ENCODE data around the gene ERF.

Gene ERF

DNA sequence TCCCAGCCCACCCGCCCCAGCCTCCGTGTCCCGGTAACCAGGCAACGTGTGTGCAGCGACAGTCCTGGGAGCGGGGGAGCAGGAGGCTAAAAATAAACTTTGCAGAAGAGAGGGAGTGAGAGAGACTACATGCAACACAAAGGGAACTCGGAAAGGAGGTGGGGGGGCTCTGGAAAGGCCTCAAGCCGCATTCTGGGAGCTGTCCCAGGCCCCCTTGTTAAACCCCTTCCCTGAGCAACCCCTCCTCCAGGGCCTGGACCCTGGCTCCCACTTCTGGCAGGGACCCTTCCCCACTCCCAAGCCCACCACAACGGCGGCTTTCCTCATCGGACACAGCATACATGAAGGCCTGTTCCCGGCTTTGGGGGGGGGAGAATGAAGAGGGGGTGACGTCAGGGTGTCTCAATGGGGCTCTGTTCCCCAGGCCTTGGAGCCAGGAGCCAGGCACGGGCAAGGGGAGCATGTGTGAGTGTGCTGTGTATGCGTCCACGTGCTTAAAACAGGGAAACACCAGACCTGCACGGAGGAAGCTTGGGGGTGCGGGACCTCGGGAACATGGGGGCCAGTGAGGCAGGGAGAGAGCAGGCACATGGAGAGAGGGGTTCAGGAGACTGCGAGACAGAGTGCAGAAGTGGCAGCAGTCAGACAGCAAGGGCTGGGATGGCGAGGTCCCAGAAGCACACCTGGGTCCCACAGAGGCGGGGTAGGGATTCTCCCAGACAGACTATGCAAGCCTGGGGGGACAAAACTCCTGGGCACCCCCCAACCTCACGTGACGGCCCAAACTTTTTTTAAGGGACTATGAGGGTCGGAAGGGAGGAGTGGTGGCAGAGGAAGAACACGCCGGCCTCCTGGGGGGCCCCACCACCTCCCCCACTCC is 2.3 kb downstream of the ERF start:
- DNase-seq = no peak

DNA sequence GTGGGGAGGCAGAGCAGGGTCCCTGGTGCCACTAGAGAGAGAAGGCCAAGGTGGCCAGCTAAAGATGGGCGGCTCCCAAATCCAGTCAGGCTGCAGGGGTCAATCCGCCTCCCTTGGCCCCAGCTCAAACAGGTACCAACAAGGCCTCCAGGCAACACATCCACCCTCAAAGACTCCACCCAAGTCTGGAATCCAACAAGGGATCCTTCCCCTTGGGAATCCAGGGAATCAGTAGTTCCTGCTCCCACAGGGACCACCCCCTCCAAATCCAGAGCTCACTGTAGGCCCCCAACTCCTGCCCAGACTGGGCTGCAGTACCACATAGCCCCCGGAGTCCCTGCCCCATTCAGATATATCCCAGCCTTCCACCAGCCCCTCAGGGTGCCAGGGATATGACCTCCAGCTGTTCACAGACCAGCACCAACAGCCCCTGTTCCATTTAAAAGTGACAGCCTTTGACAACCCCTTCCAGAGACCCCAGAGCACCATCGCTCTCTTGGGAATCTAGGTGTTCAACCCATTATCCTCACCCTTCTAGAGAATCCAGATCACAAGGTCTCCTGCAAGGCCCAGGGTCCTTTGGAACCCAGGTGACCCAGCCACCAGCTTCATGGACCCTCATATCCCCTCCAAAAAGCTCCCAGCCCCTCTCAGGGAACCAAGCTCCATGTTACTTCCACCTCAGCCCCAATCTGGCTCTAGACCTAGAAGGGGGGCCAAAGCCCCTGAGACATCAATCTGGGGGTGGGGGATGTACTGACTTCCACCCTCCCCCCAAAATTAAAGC is 3.2 kb downstream of the ERF start:
- DNase-seq = no peak

DNA sequence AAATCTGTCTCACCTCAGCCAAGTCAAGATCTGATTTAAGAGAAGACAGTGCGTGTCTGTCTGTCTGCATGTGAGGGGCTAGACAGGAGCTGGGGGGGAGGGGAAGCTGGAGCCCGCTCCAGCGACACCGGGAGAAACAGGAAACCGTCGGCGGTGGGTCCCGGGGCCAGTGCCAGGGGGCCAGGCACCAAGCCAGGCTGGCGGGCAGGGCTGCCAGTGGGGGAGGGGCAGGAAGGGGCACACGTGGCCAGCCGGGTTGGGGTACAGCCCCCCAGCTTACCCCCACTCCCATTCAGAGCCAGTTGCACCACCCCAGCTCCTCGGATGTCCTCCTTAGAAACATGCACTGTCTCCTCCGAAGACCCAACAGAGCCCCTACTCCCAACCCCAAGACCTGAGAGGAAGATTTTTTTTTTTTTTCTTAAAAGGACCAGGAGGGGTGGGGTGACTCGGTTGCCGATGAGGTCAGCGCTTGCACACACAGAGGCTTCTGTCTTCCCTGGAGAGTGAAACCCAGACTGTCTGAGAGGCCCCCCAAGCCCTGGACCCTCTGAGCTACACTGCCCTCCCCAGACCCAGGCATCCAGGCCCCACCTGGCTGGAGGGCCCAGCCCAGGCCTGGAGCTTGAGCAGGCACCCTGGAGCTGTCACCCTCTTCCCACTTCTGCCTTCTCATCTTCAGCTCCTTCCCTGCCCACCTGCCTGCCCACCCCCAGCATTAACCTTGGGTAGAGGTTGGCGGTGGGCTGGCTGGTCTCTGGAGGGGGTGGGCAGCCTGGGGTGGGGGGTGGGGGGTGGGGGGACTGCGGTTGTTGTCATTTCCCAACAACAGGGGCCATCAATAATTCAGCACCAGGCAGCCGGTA is 4.0 kb downstream of the ERF start:
- no peak for DNase-seq

DNA sequence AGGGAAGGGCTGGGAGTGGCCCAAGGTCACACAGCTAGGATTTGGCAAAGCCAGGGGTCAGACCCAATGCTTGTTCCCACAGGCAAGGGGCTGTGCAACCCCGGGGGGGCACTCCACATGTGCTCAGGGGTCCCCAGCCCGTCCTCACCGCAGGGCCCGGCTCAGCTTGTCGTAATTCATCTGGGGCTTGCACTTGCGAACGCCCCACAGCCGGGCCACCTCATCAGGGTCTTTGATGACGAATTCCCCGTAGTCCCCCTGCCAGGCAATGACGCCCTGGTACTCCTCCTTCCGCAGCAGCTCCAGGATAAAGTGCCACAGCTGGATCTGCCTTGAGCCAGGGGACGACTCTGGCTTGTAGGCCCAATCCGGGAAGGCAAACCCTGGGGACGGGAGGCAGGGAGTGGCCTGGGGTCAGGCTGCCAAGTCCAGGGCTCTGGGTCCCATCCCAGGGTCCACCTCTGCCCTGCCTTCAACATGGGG is 4.7 kb downstream of the ERF start:
- DNase-seq = no peak

DNA sequence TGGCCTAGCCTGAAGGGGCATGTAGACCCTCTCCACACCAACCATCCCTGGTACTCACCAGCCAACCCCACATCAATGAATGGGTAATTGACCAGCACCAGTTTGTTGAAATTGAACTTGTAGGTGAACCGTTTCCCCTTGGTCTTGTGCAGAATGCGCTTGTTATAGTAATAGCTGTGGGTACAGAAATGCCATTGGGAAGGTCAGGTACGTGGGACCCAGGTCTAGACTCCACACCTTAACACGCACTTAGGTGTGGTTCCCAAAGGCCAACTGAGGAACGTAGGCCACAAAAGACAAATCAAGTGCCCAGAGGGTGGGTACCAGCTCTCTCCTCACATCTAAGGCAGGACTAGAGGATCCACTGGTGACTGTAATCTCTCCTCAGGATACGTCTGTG is 5.2 kb downstream of the ERF start:
- no peak for DNase-seq

DNA sequence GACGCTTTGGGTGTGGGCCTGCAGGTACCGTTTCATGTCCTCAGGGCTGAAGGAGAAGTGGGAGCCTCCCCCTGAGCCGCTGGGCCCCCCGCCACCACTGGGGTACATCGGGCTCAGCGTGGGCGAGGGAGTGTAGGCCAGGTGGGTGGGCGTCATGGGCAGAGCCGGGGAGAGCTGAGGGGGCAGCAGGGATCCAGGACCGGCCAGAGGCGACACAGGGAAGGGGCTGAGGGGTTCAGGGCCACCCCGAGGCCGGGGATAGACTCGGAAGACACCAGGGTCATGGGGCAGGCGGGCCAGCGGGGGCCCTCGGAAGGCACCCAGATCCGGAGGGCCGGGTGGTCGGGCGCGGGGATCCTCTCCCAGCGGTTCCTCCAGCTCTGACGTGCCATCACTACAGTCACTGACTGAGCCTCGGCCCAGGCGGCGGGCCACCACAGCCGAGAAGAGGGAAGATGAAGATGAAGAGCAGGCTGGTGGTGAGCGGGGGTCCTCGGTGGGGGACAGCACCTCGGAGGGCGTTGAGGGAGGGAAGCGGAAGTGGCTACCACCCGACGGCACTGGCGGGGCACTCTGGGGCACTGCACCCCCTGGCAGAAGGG is 5.7 kb downstream of the ERF start:
- no peak for DNase-seq

DNA sequence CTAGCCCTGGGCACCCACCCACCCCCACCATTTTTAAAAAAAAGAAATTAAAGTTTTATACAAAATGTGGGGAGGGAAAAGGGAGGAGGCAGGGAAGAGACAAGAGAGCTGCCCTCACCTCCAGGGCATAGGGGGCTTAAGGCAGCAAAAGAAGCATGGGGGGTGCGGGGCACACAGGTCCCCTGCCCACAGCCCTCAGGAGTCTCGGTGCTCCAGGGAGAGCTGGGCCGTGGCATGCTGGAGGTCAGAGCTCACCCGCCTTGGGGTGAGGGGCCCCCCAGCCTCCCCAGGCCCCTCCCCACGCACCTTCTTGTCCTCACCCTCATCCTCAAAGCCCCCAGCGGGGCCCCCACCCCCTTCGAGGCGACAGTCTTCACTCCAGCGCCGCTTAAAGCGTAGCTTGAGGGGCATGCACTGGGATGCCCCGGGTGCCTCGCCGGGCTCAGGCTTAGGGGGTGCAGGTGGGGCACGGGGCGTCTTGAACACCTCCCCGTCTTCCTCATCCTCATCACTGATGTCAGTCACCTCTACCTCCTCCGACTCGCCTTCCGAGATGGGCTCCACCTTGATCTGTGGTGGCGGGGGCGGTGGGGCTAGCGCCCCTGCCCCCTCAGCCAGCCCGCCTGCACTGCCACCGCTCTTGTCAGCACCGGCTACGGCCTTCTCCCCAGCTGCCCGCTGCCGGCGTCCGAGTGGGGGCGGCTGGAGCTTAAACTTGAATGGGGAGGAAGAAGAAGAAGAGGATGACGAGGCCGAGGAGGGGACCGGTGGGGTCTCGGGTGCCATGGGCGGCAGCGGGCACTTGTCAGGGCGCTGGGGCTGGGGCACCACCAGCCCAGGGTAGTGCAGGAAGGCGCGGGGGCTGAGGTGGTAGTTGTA is 6.4 kb downstream of the ERF start:
- DNase-seq = no peak

DNA sequence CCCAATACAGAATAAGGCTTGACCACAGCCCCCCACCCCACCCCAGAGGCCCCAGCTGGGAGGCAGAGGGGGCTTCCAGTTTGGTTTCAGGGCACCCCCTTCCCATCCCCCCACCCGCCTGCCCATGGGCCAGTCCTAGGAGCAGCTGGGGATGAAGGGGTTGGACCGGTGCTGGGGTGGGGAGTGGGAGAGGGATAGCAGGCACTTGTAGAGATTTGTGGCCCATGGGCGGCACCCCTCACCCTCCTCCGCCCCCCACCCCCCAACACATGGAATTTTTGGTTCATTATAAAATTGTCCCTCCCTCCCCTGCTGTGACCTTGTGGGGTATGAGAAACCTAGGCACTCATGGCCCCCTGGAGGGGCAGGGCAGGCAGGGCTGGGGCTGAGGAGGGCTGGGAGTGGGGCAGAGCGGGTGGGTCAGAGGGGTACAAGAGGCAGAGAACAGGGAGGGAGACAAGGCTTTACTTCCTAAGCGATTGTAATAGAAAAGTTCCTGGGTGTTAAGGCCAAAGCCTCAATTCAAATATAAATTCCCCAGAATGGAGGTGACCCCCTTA is 7.2 kb downstream of the ERF start:
- no peak for DNase-seq

DNA sequence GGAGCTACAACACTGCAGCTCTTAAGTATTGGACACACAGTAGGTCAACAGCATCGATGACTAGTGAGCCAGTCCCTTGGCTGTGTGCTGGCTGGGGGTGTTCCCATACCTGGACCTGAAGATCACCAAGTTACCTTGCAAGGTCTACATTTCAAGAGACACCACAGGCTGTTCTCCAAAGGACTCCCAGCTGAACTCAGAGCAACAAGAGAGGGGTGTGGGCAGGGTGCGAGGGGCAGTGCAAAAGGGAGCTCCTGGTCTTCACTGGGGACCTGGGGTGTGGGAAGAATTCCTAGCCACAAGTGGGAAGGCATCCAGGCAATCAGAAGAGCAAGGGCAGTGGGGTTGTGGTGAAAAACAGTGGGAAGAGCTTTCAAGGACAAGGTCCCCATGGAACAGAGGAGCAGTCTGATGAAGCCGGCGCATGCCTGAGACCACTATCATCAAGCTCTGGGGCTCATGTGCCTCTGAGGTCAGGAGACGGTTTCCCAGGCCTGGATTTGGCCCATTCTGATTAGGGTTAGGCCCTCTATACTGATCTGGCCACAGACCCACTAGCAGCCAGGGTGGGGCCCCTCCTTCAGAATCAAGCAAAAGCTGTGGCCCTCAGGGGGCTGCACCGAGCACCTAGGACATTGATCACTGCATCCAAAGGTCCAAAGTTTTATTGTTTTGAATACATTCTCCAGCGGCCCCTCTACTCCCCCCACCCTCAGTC is 7.8 kb downstream of the ERF start:
- no peak for DNase-seq

DNA sequence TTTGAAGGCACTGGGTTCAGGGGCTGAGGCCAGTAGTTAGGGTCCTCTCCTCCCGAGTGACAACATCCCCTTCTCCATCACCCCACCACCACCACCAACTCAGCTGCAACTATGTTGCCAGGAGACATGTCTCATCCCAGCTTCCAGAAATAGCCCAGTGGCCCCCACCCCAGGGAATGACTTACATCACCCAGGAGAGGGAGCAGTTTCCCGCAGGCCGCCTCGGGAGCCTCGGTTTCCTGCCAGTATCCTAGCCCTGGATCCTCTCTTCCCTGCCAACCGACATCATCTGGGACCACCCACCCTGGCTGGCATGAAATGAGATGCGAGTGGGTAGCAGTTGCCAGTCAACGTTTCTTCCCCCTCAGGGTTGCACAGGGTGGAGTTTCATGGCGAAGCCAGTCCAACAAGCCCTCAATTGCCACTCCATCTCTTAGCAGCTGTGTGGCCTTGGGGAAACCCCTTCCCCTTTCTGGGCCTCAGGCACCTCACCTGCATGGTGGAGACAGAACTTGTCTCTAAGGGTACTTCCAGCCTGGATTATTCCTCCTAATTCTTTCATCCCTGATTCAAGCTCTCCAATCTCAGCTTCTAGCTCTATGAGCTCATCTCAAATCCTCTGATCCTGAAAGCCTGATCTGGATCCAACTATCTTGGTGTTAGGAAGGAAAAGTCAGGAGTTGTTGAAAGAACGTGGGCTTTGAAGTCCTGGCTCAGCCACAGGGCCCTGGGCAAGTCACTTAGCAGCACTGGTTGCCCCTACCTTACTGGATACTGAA is 8.6 kb downstream of the ERF start:
- peak; percentile 14 for DNase-seq

DNA sequence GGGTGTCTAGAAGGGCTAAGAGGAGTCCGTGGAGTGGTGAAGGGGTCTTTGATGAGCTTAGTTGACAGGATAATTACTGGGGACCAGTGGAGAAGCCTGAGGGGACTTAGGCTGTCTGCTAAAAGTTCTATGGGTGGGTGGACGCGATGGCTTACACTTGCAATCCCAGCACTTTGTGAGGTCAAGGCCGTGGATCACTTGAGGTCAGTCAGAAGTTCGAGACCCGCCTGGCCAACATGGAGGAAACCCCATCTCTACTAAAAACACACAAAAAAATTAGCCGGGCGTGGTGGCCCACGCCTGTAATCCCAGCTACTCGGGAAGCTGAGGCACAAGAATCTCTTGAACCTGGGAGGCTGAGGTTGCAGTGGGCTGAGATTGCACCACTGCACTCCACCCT is 9.7 kb downstream of the ERF start:
- DNase-seq = no peak

DNA sequence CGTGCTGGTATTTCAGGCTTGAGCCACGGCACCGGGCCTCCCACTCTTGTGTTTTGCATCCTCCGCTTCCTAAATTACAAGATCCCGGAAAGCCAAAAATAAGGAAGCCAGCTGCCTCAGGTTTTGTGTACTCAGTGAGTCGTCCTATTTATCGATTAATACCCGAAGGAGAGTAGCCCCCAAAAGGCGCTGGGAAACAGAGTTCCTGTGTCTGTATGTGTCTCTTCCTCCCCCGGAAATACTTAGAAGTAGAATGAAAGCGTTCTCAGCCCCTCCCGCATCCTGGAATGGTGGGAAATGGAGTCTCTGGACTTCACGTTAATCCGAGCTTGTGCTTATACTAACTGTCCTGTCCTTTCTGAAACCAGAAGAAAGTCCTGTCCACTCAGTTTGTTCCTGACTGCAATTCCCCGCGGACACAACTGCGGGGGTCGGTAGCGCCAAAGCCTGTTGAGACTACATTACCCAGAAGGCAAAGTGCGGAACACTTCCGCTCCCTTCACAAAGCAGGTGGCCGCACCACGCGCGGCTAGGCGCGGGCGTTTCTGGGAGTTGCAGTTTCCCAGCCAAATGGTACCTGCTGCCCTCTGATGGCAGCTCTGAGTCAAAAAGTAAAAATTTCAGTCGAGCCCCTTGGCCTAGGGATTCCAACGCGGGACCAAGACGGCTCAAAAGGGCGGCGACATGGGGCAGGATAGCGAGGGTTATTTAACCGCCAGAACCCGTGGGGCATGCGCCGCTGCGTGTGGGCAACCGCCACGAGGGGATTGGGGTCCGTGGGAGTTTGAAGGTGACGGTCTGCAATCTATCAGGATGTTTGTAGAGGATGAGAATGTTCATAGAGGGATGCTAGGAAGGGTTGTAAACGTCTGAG is 10.3 kb downstream of the ERF start:
- DNase-seq = peak; percentile 90

DNA sequence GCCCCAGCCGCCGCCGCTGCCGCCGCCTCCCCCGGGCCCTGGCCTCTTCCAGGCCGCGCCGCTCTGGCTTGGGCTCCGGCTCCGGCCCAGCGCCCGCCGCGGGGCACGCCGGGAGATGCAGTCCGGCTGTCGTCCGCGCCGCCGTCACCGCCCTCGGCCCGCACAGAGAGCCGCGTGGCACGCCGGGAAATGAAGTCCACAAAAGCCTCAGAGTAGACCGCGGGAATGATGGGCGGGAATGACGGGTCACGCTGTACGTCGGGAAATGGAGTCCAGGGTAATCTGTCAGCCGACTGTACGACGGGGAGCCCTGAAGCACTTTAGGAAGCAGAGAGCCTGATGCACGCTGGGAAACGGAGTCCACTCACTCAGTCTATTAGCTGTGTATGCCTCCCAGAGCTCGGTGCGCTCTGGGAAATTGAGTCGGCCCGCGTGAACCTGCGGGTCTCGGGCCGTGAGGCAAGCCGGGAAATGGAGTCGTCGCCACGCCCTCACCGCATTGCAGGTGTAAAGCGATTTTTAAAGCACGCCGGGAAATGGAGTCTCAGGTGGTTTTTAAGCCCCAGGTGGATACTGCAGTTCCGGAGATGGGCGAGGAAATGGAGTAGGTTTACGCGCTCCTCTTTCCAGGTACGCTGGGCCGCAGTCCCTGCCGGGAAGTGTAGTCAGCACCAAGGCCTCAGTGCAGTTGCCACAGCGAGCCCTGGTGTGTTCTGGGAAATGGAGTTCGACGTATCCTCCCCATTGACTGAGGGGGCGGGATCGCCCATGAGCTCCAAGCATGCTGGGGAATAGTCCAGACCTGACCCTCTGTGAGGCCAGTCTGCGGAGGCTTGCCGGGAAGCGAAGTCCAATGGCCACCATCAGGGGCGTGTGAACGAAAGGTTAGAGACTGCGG is 12.2 kb downstream of the ERF start, which contains the start of gene GSK3A:
Gene GSK3A (minus strand): TSS at position 91 of the 898 bp plus-strand sequence. CDS start 137 bp downstream, outside the sequence.
- DNase-seq = peak; percentile 100

DNA sequence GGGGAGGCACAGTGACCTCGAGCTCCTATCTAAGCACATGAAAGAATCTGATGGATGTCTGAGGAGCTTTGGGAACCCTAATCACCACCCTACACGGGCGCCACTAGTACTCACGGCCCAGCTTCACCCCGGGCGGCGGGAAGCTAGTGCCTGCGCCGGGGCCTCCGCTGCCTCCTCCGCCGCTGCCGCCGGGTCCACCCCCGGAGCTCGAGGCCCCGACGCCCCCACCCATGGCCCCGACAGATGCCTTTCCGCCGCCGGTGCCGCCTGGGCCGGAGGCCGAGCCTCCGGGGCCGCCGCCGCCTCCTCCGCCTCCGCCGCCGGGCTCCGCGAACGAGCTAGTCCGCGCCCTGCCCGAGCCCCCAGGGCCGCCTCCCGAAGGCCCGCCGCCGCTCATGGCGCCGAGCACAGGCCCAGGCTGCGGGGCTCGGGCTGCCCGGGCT is 12.8 kb downstream of the ERF start:
- DNase-seq = no peak

DNA sequence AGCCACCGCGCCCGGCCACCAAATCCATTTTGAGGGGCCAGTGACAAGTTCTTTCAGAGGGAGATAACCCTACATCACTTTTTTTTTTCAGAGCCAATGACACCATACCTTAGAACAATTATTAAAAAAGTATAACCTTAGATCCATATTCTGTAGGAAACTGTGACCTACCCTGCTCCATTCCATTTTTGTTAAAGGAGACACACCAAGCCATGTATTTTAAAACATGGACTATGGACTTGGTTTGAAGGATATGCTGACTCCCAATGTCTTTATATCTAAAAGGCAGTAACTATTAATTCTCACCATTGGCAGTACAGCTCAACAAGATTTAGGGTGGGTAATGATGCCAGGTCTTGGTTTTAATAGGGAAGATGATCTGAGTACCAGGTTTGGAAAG is 13.6 kb downstream of the ERF start:
- DNase-seq = no peak

DNA sequence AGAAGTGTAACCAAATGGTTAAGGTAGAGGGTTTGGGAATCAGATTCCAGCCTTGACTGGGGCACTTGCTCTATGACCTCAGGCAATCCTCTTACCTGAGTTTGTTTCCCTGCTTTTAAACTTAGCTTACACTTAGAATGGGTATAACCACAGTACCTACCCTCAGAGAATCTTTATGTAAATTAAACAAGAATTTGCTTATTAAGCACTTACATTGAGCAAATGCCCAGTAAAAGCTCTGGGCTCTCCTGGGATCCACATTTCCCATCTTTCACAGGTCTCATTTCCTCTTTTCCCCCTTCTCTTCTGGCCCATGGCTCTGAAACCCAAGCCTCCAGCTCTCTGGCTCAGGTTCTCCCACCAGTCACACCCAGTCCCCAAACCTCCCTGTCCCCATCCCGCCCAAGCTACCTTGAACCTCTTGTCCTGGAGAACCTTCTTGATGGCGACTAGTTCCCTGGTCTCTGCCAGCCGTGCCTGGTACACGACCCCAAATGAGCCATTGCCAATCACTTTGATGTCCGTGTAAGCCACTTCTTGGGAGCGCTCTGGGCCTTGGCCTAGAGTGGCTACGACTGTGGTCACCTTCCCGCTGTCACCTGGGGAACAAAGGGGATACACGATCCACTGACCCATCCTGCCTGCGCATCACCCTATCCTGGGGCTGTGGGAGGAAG is 15.2 kb downstream of the ERF start:
- no peak for DNase-seq

DNA sequence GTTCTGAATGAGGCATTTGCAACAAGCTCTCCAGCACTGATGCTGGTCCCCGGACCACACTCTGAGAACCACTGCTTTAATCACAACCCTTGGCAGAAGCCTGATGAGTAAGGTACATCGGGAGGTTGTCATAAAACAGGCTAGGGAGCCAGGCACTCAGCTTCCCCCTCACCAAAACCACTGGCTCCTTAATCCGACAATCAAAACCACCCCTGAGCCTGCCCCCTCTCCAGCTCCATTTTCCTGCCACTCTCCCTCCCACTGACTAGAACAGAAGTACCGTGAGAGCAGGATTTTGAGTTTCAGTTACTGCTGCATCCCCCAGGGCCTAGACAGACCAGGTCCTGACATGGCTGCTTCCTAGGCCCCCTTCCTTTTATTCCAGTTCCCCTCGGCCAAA is 19.7 kb downstream of the ERF start:
- DNase-seq = no peak

Data from NCI-H345 (cell line).